CD8-positive, alpha-beta memory T cell (primary cell): Measurements from ENCODE around the gene PRSS12. TPM values are rescaled to one million over a fixed set of nuclear protein-coding genes. Genes with fewer than 3 reads are reported as not detected.
"Not testable (repeated sequence)": the region's sequence is repeated elsewhere in the genome, so short reads cannot be mapped to it uniquely, and the experiment has no call there.

ENCODE experiments used
- CTCF ChIA-PET: fragments of 350-600 bp; sonication (Branson Sonifier 250); formaldehyde crosslinking; loops from one replicate; lab custom pipeline; 2021; ENCODE audit warnings: antibody characterized with exemption; lab: Charles Lee
- POLR2A ChIA-PET: fragments of 350-600 bp; sonication (Branson Sonifier 250); formaldehyde crosslinking; loops from one replicate; lab custom pipeline; 2021; ENCODE audit warnings: antibody characterized with exemption; lab: Charles Lee
- DNase-seq, 5 donors: peaks; one replicate each; pipeline versions ENCODE4 v3.0.0 to v3.0.0-alpha.2; 2020 to 2022; ENCODE audit warnings: mixed read lengths in 1 of 5
- H3K27ac ChIP-seq: one replicate; pipeline ENCODE4 v1.7.0; 2013; ENCODE audit warnings: low read depth, mild to moderate bottlenecking, low read length, moderate library complexity
- H3K27me3 ChIP-seq: 2 replicates; pipeline ENCODE4 v1.7.0; 2013; ENCODE audit warnings: low read length, mild to moderate bottlenecking; ENCODE audit not compliant: insufficient read depth, poor library complexity, severe bottlenecking
- H3K36me3 ChIP-seq: 2 replicates; pipeline ENCODE4 v1.7.0; 2013; ENCODE audit warnings: mild to moderate bottlenecking, low read length, moderate library complexity; ENCODE audit not compliant: insufficient read depth
- H3K4me1 ChIP-seq: 2 replicates; pipeline ENCODE4 v1.7.0; 2013; ENCODE audit warnings: mild to moderate bottlenecking, low read length, moderate library complexity; ENCODE audit not compliant: insufficient read depth
- H3K4me3 ChIP-seq: 2 replicates; pipeline ENCODE4 v1.7.0; 2013; ENCODE audit warnings: mild to moderate bottlenecking, low read length
- H3K9me3 ChIP-seq: 2 replicates; pipeline ENCODE4 v1.7.0; 2013; ENCODE audit warnings: mild to moderate bottlenecking, low read length
- H3K27ac Mint-ChIP-seq, 8 donors: one replicate each; pipeline ENCODE4 v1.8.0; 2020 to 2021; ENCODE audit warnings: mixed read lengths in 8 of 8, mild to moderate bottlenecking in 6 of 8, inconsistent platforms in 3 of 8, moderate library complexity in 3 of 8
- H3K27me3 Mint-ChIP-seq, 2 donors: one replicate each; pipeline ENCODE4 v1.8.0; 2020 to 2021; ENCODE audit warnings: mixed read lengths in 2 of 2, mild to moderate bottlenecking in 1 of 2, moderate library complexity in 1 of 2
- H3K36me3 Mint-ChIP-seq, 3 donors: one replicate each; pipeline ENCODE4 v1.8.0; 2020 to 2021; ENCODE audit warnings: mixed read lengths in 3 of 3, inconsistent platforms in 1 of 3, mild to moderate bottlenecking in 1 of 3
- H3K4me1 Mint-ChIP-seq, 3 donors: one replicate each; pipeline ENCODE4 v1.8.0; 2020 to 2021; ENCODE audit warnings: mixed read lengths in 3 of 3, inconsistent platforms in 1 of 3, mild to moderate bottlenecking in 1 of 3
- H3K4me3 Mint-ChIP-seq, 7 donors: one replicate each; pipeline ENCODE4 v1.8.0; 2020 to 2021; ENCODE audit warnings: mixed read lengths in 7 of 7, mild to moderate bottlenecking in 6 of 7, moderate library complexity in 4 of 7, inconsistent platforms in 2 of 7
- H3K9me3 Mint-ChIP-seq, 5 donors: one replicate each; pipeline ENCODE4 v1.8.0; 2020 to 2022; ENCODE audit warnings: mixed read lengths in 5 of 5, mild to moderate bottlenecking in 3 of 5, moderate library complexity in 2 of 5, inconsistent platforms in 1 of 5
- polyA plus RNA-seq: library from polyadenylated mRNA; unstranded; fragments of 300-500 nt; fragmentation: Illumina TruSeq; gene quantifications from one replicate; pipeline ENCODE4 v1.2.3, GENCODE V29; 2021
- total RNA-seq, 2 experiments: library from RNA; stranded (reverse); gene quantifications; one replicate each; pipeline ENCODE4 v1.2.3, GENCODE V29; 2021

The PRSS12 gene
- total and polyA plus RNA-seq, 3 experiments from 2014 or later, result not detected

DNA sequence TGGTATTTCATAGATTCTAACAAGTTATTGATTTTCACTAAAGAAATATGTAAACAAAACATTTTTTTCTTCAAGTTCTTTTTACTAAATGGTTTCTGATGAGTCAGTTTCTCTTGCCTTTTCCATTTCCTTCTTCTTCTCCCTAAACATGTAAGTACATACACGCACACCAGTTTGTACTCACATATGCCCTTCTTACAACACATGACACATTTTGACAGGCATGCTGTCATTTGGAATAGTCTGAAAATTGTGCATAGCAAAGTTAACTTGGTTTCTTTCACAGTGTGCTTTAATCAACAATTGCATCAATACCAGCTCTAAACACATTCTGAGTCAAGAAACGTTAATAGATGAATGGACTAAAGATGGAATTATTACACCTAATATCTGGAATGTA, 35.1 kb downstream of the PRSS12 start:
- Mint-ChIP-seq H3K27ac (no peak overlapping the region), H3K36me3 (no peaks in the 10 kb centered on the region), H3K4me3 (no peak overlapping the region), H3K27me3 (peaks cover 12 to 41% of the 10 kb centered on the region in 2 donors), H3K9me3 (no peaks in the 10 kb centered on the region), H3K4me1 (no peaks in the 10 kb centered on the region)
- Histone ChIP-seq H3K27ac (no peak overlapping the region), H3K4me3 (no peak overlapping the region), H3K27me3 (no peaks in the 10 kb centered on the region), H3K36me3 (no peaks in the 10 kb centered on the region), H3K4me1 (no peaks in the 10 kb centered on the region), H3K9me3 (no peaks in the 10 kb centered on the region)
- POLR2A ChIA-PET, result no interaction called here
- no peak for DNase-seq
- CTCF ChIA-PET, result no interaction called here

DNA sequence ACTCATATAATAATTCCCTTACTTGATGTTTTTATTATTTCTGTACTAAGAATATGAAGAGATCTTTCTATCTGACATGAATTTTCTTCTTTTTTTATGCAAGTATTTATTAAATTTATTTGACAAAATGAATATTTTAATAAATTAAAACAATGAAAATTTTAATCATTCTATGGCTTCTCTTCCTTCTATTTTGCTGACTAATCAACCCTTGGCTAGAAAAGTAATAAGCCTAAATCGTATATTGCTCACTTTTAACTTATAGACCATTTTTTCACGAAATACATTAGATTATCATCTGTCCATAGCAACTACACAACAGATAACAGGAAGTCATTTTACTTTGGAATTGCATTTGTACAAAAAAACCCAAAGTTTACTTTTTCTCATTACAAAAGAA, 38.6 kb downstream of the PRSS12 start:
- no peak overlapping the region for H3K27ac Mint-ChIP-seq
- no peaks in the 10 kb centered on the region for H3K9me3 ChIP-seq
- no peaks in the 10 kb centered on the region for H3K36me3 ChIP-seq
- H3K4me3 Mint-ChIP-seq, result no peak overlapping the region
- peaks cover 5 to 28% of the 10 kb centered on the region in 2 donors for H3K27me3 Mint-ChIP-seq
- H3K4me1 Mint-ChIP-seq, result no peaks in the 10 kb centered on the region
- no peaks in the 10 kb centered on the region for H3K9me3 Mint-ChIP-seq
- H3K27ac ChIP-seq, result no peak overlapping the region
- H3K27me3 ChIP-seq, result no peaks in the 10 kb centered on the region
- H3K4me3 ChIP-seq, result no peak overlapping the region
- ChIA-PET CTCF (no interaction called here), POLR2A (no interaction called here)
- no peaks in the 10 kb centered on the region for H3K4me1 ChIP-seq
- DNase-seq, result no peak
- no peaks in the 10 kb centered on the region for H3K36me3 Mint-ChIP-seq

DNA sequence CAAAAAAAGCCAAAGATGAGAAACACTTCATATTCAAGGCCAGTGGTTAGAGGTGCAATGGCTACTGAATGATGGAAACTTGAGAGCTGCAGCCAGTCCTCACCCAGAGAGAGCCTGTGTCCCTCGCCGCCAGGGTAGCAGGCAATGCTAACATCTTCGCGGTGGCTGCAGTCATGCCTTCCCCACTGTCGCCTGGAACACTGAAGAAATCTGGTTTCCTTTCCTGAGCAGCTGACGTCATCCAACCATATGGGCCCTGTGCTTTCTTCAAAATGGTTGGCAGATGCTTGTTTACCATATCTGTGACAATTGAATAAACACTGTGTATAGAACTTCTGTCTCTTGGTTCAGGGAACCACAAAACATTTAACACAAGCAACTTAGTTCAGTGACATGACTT, 39.7 kb downstream of the PRSS12 start:
- H3K36me3 ChIP-seq, result no peaks in the 10 kb centered on the region
- Mint-ChIP-seq H3K27me3 (peaks cover 2 to 21% of the 10 kb centered on the region in 2 donors), H3K4me3 (no peak overlapping the region), H3K9me3 (no peaks in the 10 kb centered on the region), H3K27ac (no peak overlapping the region), H3K36me3 (no peaks in the 10 kb centered on the region), H3K4me1 (no peaks in the 10 kb centered on the region)
- H3K4me1 ChIP-seq, result no peaks in the 10 kb centered on the region
- ChIA-PET POLR2A (no interaction called here), CTCF (no interaction called here)
- DNase-seq, result no peak
- no peaks in the 10 kb centered on the region for H3K9me3 ChIP-seq
- no peaks in the 10 kb centered on the region for H3K27me3 ChIP-seq
- H3K27ac ChIP-seq, result no peak overlapping the region
- H3K4me3 ChIP-seq, result no peak overlapping the region

DNA sequence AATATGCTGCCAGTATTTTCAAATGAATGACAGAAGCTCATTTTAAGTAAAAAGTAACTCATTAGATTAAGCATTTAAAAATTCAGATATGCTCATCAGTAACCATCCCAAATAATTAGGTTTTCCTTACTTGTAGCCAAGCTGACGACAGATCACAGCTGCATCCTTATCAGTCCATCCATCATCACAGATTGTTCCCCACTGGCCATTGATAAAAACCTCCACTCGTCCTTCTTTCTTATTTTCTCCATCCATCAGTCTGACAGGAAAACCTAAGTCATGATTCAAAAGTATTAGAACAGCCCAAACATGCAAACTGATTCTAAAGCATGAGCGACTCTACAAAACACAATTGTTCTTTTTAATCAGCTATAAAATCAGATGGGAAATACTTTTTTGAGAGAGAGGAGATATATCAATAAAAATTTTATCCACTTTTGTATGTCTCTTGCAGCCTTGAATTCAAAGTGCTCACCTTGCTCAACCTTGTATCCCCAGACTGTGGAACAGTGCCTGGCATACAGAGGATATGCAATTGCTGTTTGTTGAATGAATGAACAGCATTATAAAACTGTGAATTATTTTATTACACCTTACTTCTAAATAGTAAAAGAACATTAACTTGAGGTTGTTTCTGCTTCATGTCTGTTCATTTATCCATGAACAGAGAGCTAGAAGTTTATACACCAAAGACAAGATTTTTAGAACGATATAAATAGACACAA, 44.3 kb downstream of the PRSS12 start:
- Histone ChIP-seq H3K4me1 (no peaks in the 10 kb centered on the region), H3K4me3 (no peak overlapping the region), H3K27ac (no peak overlapping the region), H3K9me3 (no peaks in the 10 kb centered on the region), H3K36me3 (no peaks in the 10 kb centered on the region), H3K27me3 (peaks cover 4% of the 10 kb centered on the region)
- H3K4me1 Mint-ChIP-seq, result no peaks in the 10 kb centered on the region
- POLR2A ChIA-PET, result no interaction called here
- H3K9me3 Mint-ChIP-seq, result no peaks in the 10 kb centered on the region
- DNase-seq, result no peak
- no peak overlapping the region for H3K4me3 Mint-ChIP-seq
- no peak overlapping the region for H3K27ac Mint-ChIP-seq
- H3K27me3 Mint-ChIP-seq, result peaks cover 0 to 30% of the 10 kb centered on the region in 2 donors
- no peaks in the 10 kb centered on the region for H3K36me3 Mint-ChIP-seq
- CTCF ChIA-PET, result interaction anchor here (1.9 kb wide), 1 partner anchor 44 kb away, joined by 4 read pairs; the partner anchor contains the start of gene PRSS12

DNA sequence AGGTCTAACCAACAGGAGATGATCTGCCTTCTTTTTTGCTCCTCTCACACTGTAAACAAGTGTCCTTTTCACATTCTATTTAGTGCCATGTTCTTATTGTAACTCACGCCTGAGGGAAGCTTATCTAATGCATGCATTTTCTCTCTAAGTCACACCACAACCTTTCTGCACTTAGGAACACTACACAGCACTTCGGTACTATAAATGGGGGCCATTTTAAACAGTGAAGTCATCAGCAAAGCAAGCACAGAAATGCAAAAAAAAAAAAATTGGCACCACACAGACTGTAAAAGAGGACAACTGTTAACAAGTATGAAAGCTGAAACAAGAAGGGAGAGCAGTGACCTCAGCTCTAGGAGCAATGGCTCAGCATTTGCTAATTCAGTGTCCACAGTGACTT, 45.2 kb downstream of the PRSS12 start:
- ChIA-PET CTCF (interaction anchor here (1.9 kb wide), 1 partner anchor 45 kb away, joined by 4 read pairs; the partner anchor contains the start of gene PRSS12), POLR2A (no interaction called here)
- Mint-ChIP-seq H3K4me1 (no peaks in the 10 kb centered on the region), H3K36me3 (no peaks in the 10 kb centered on the region), H3K9me3 (no peaks in the 10 kb centered on the region), H3K27ac (no peak overlapping the region), H3K27me3 (peaks cover 1 to 35% of the 10 kb centered on the region in 2 donors), H3K4me3 (no peak overlapping the region)
- Histone ChIP-seq H3K36me3 (no peaks in the 10 kb centered on the region), H3K27me3 (peaks cover 4% of the 10 kb centered on the region), H3K9me3 (no peaks in the 10 kb centered on the region), H3K4me3 (no peak overlapping the region), H3K4me1 (no peaks in the 10 kb centered on the region), H3K27ac (no peak overlapping the region)
- DNase-seq, result no peak

- H3K4me1 Mint-ChIP-seq, CTCF ChIA-PET, H3K36me3 Mint-ChIP-seq, H3K4me1 ChIP-seq, H3K27ac ChIP-seq, H3K4me3 ChIP-seq, POLR2A ChIA-PET, H3K4me3 Mint-ChIP-seq, H3K36me3 ChIP-seq, H3K27ac Mint-ChIP-seq, H3K9me3 Mint-ChIP-seq, DNase-seq, H3K27me3 ChIP-seq, H3K9me3 ChIP-seq: not testable (repeated sequence)
- H3K27me3 Mint-ChIP-seq, result peaks cover 1 to 12% of the 10 kb centered on the region in 2 donors
Observed at GRCh38 chr4:118299619-118300018, 53.2 kb downstream of the PRSS12 start.

DNA sequence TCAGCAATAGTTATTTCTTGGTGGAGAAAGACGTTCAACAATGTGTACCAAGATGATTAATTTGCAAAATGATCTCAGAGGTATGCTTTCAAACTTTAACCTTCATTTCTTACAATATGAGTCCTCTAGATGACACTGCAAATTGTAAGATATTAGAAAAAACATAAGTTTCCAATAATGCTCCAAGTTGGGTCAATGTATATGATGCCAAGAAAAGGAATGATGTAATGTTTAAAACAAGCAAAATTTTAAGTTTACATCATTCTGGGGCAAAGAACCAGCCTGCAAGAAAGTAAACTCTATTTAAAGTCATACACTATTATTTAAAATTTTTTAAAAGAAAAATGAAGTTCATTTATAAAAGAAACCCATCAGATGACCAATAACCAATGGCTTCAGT, 56.1 kb downstream of the PRSS12 start:
- no peaks in the 10 kb centered on the region for H3K9me3 ChIP-seq
- no peaks in the 10 kb centered on the region for H3K27me3 ChIP-seq
- no peaks in the 10 kb centered on the region for H3K36me3 ChIP-seq
- no peak overlapping the region for H3K4me3 ChIP-seq
- no peaks in the 10 kb centered on the region for H3K27me3 Mint-ChIP-seq
- no peaks in the 10 kb centered on the region for H3K9me3 Mint-ChIP-seq
- DNase-seq, result no peak
- H3K36me3 Mint-ChIP-seq, result peaks cover 0 to 2% (median 0%) of the 10 kb centered on the region in 3 donors
- no peak overlapping the region for H3K4me3 Mint-ChIP-seq
- CTCF ChIA-PET, result no interaction called here
- POLR2A ChIA-PET, result no interaction called here
- H3K27ac ChIP-seq, result no peak overlapping the region
- H3K27ac Mint-ChIP-seq, result no peak overlapping the region
- no peaks in the 10 kb centered on the region for H3K4me1 ChIP-seq
- no peaks in the 10 kb centered on the region for H3K4me1 Mint-ChIP-seq

- no peaks in the 10 kb centered on the region for H3K4me1 Mint-ChIP-seq
- Histone ChIP-seq H3K36me3 (no peaks in the 10 kb centered on the region), H3K4me1 (no peaks in the 10 kb centered on the region), H3K27ac (no peak overlapping the region), H3K27me3 (no peaks in the 10 kb centered on the region), H3K4me3 (no peak overlapping the region), H3K9me3 (no peaks in the 10 kb centered on the region)
- no peaks in the 10 kb centered on the region for H3K9me3 Mint-ChIP-seq
- ChIA-PET POLR2A (no interaction called here), CTCF (no interaction called here)
- H3K4me3 Mint-ChIP-seq, result no peak overlapping the region
- no peaks in the 10 kb centered on the region for H3K27me3 Mint-ChIP-seq
- no peak overlapping the region for H3K27ac Mint-ChIP-seq
- DNase-seq, result no peak
- H3K36me3 Mint-ChIP-seq, result peaks cover 0 to 9% (median 1%) of the 10 kb centered on the region in 3 donors
Observed at GRCh38 chr4:118290951-118291350, 61.9 kb downstream of the PRSS12 start.
